ENCODE measurements around the gene CGB2.
"Not testable (repeated sequence)": the region's sequence is repeated elsewhere in the genome, so short reads cannot be mapped to it uniquely, and the experiment has no call there.

The CGB2 gene

DNA sequence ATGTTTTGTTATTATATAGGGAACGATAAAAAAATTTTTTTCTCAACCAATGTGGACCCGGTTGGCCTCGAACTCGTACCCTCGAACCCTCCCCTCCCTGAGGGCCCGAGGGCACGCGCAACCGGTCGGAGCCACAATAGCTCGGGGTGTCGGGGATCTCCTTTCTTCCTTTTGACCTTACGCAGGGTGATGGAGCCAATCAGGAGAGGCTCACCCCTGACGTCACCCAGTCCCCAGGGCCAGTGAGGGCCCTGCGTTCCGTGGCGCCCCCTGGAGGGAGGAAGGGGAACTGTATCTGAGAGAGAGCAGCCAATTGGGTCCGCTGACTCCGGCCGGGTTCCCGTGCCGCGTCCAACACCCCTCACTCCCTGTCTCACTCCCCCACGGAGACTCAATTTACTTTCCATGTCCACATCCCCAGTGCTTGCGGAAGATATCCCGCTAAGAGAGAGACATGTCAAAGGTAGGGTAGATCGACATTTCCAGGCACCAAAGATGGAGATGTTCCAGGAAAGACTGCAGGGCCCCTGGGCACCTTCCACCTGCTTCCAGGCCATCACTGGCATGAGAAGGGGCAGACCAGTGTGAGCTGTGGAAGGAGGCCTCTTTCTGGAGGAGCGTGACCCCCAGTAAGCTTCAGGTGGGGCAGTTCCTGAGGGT, at the start of gene CGB2:
Gene CGB2 (plus strand): TSS at position 249 of the 660 bp plus-strand sequence. CDS start 206 bp downstream, at position 455.
- not testable (repeated sequence) for DNase-seq (ENCODE audit: low read depth)

DNA sequence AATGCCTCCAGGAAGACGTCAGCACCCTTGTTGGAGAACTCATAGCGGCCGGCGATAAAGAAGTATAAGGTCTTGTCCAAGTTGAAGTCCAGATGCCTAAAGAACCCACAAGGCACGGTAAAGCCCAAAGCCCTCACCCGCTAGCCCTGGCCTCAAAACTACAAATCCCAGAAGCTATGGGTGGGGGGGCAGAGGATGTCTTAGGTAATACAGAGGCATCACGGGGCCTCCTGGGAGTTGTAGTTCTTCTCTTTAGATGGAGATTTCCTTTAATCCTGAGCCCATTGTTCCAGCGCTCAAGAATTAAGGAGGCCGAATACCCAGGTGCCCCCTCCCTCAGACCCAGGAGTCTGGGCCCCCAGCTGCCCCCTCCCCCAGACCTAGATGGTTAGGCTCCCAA, 49.4 kb upstream of the CGB2 start:
- DNase-seq (ENCODE audit: low read depth) = peak; percentile 32

- no peak for DNase-seq (ENCODE audit: low read depth)
Observed at GRCh38 chr19:48985711-48986110, 46.0 kb upstream of the CGB2 start.

GRCh38 chr19:48986211-48986610, 45.5 kb upstream of the CGB2 start:
- no peak for DNase-seq (ENCODE audit: low read depth)

DNA sequence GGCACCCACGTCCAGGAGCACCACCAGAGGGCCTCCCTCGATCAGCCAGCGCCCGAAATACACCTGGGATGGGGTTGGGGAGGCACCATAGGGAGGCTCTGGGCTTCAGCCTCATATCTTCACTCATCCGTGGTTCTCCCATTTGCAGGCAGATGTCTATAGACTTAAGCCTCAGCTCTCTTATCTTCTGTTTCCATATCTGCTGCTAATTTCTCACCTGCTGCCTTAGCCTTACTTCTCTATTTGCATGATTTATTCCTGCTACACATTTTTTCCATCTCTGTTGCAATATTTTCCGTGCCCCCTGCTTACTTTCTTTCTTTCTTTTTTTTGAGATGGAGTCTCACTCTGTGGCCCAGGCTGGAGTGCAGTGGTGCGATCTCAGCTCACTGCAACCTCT, 44.4 kb upstream of the CGB2 start:
- DNase-seq (ENCODE audit: low read depth) = no peak

DNA sequence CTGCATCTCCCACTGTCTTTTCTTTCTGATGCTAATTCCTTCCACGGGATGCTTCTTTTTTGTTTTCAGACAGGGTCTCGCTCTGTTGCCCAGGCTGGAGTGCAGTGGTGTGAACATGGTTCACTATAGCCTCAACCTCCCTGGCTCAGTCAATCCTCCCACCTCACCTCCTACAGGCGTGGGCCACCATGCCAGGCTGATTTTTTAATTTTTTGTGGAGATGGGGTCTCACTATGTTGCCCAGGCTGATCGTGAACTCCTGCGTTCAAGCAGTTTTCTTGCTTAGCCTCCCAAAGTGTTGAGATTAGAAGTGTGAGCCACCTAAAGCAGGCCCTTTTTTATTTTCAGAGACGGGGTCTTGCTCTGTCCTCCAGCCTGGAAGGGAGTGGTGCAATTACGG, 43.4 kb upstream of the CGB2 start:
- no peak for DNase-seq (ENCODE audit: low read depth)

DNA sequence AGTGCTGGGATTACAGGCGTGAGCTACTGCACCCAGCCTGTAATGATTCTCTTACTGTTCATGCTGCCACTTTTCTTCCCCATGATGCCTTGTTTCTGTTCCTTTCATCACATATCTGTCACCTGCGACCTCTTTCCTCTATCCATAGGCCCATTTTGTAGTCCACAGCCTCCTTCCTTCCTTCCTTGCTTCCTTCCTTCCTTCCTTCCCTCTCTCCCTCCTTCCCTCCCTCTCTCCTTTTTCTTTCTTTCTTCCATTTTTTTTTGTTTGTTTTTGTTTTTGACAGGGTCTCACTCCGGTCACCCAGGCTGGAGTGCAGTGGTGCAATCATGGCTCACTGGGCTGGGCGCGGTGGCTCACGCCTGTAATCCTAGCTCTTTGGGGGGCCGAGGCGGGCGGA, 42.8 kb upstream of the CGB2 start:
- no peak for DNase-seq (ENCODE audit: low read depth)

DNA sequence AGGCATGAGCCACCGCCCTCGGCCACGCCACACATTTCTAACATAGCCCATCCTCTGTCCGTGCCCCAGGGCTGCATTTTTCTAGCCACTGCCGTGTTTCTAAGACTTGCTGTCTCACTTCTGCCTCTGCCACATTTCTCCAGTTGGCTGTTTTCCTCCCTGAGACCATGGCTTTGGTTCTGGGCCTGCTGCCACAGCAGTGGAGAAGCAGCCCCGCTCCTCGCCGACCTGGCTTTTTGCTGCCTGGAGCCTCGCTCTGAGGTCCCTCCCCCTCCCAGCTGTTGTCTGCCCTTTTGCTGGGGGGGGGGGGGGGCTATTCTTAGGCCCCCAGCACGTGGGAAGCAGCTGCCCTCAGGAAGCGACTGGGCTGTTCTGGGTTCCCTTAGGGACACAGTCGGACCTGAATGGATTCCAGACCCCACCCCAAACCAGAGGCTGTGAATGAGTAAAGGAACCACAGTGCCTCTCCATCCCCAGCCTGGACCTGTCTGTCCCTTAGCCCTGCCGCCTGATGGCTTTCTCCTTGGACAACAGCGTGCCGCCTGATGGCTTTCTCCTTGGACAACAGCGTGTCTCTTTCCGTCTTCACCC, 41.9 kb upstream of the CGB2 start:
- no peak for DNase-seq (ENCODE audit: low read depth)

- no peak for DNase-seq (ENCODE audit: low read depth)
Observed at GRCh38 chr19:48990400-48990799, 41.3 kb upstream of the CGB2 start.

DNA sequence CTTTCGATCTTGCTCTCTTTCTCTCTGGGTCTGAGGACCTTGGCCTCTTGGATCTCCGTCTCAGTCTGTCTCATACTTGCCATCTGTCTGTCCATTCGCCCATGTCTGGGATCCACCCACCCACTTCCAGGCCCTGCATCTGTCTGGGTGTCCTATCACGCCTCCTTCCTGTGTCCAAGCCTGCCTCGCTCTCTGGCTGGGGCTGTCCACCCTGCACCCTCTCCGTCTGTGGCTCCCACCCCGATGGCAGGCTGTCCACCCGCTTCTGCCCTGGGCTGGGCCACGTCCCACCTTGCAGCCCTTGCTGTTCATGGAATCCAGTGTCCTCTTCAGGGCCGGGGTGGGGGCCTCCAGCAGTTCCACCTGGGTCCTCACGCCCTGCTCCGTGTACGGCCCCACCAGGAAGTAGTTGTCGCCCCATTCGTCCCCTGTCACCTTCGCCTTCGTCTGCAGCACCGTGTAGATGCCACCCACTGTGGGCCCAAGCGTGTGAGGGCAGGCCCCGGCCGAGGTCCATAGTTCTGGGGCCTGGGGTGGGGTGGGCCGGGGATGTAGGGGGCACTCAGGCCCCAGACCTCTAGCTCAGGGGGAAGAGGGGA, 40.6 kb upstream of the CGB2 start:
- no peak for DNase-seq (ENCODE audit: low read depth)

- peak; percentile 91 for DNase-seq (ENCODE audit: low read depth)
Observed at GRCh38 chr19:48991873-48992580, 39.7 kb upstream of the CGB2 start.

- no peak for DNase-seq (ENCODE audit: low read depth)
Observed at GRCh38 chr19:48992581-48993174, 39.0 kb upstream of the CGB2 start.

DNA sequence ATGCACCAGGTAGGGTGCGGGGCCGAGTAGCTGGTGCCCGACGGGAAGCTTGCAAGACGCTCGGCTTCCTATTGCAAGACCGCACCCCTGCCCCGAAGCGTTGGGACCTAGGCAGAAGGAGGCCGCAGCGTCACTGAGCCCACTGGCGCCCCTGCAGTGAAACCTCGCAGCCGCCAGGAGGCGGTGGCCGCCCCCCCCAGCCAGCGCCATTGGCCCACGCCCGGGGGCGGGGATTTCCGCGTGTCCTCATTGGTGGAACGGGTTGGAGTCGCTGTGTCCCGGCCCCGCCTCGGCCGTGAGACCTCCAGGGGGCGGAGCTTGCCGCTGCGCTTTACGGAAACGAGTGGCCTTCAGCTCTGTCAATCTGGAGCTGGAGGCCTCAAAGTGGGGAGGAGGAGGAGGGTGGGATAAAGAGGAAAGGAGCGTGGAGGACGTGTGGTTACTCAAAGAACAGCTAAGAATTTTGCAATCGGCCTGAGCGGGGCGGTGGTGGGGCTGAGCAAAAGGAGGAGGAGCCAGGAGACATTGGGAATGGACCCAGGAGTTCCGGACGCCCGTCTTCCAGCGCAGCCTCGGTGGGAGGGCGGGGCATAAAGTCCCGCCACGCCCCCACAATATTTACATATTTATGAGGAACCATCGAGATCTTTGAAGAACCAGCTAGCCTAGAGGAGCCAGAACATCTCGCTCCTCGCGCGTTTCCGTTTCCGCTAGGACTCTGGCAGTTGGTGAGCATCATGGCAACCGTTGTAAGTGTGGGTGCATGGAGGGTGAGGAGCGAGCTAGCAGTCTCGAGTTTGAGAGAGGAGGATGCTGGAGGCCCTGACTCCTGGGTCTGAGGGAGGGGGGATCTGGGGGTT, 38.3 kb upstream of the CGB2 start, which contains the start of the genes GYS1 and RUVBL2:
Gene GYS1 (minus strand): TSS at position 135 of the 860 bp plus-strand sequence. CDS start 197 bp downstream, outside the sequence.
Gene RUVBL2 (plus strand): TSS at position 713 of the 860 bp plus-strand sequence. CDS start 25 bp downstream, at position 738.
- DNase-seq (ENCODE audit: low read depth) = peak; percentile 99

- DNase-seq (ENCODE audit: low read depth) = peak; percentile 35
Observed at GRCh38 chr19:48994035-48994386, 37.7 kb upstream of the CGB2 start.

- peak; percentile 83 for DNase-seq (ENCODE audit: low read depth)
Observed at GRCh38 chr19:48997972-48998371, 33.7 kb upstream of the CGB2 start.

GRCh38 chr19:48999481-49000325, 32.0 kb upstream of the CGB2 start:
- DNase-seq (ENCODE audit: low read depth) = peak; percentile 81

- no peak for DNase-seq (ENCODE audit: low read depth)
Observed at GRCh38 chr19:49004133-49004532, 27.6 kb upstream of the CGB2 start.

- no peak for DNase-seq (ENCODE audit: low read depth)
Observed at GRCh38 chr19:49004964-49005614, 26.6 kb upstream of the CGB2 start.

- no peak for DNase-seq (ENCODE audit: low read depth)
Observed at GRCh38 chr19:49006905-49007304, 24.8 kb upstream of the CGB2 start.

GRCh38 chr19:49009828-49010227, 21.9 kb upstream of the CGB2 start:
- no peak for DNase-seq (ENCODE audit: low read depth)
